Measurements from ENCODE around the gene DPM1. TPM values are rescaled to one million over a fixed set of nuclear protein-coding genes. Genes with fewer than 3 reads are reported as not detected.

DPM1 gene
- total and polyA plus RNA-seq, 8 donors, result 10.7 to 74.1 (median 50.3) TPM

DNA sequence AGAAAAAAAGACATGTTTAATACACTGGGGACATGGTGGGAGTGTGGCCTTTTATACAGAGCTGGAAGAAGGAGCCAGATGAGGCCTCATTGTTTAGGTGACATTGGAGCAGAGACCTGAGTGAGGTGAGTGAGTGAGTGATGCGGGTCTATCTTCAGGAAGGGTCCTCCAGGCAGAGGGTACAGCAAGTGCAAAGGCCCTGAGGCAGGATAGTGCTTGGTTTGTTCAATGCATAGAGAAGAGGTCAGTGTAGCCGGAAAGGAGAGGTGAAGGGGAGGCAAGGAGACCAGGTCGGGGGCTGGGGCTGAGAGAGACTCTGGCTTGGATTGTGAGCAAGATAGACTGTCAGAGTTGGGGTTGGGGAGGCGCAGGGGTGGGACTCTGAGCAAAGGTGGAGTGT is 41.0 kb upstream of the DPM1 start:
- no peak for DNase-seq
- TF ChIP-seq POLR2A (IDR thresholded peaks at IDR 0.05) (no peak), CTCF (IDR thresholded peaks at IDR 0.05) (no peak), EP300 (IDR thresholded peaks at IDR 0.05) (no peak), POLR2AphosphoS5 (IDR thresholded peaks at IDR 0.05) (no peak)
- H3K4me1 ChIP-seq, result no peaks in the 10 kb centered on the region
- no peaks in the 10 kb centered on the region for H3K36me3 ChIP-seq
- H3K27me3 ChIP-seq, result peaks cover 0 to 73% (median 14%) of the 10 kb centered on the region in 3 donors
- WGBS, 5 donors, result 84 to 91% (median 88%) methylated on average over 4 of the region's 4 CpGs
- H3K9me3 ChIP-seq, result no peaks in the 10 kb centered on the region
- intact Hi-C loops (cut with DNase I; ENCODE audit: low total_unique reads), result no loop called here
- no peak overlapping the region for H3K4me3 ChIP-seq
- H3K27ac ChIP-seq, result no peak overlapping the region

DNA sequence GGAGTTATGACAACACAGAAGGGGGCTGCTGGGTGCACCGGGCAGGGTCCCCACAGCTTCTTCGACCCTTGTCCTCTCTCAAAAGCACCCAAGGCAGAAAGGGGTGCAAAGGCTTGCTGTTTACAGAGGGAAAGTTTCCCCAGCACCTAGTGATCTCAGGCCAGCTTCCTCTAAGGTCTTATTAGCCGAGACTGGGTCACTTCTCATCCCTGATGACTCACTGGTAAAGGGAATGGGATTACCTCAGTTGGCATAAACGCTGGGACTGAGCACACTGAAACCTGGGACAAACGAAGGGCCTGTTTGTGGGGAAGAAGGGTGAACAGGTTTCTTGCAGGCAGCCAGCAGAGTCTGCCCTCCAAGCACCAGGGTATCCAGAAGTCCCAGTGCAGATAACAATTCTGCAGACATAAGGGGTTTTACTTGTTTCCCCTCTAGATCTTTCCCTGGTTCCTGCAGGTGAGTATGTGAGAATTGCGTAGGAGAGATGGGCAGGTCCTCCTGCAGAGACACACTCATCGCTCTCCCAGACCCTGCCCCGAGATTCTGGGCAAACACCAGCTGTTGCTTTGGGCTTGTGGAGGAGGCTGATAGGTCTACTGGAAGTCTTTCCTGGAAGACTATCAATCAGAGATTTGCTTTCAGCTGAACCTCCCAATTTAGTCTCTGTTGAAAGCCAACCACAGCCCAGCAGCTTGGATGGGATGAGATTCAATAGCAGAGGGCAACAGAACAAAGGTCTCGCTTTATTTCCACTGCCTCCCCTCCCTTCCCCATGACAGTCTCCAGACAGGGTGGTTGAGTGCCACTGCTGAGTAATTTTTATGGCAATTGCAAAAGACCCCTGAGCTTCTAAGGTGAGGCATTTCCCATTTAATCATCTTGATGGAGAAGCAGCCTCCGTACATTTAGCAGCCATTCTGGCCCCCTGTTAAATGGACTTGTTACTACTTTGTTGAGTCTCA is 38.9 kb upstream of the DPM1 start:
- Histone ChIP-seq H3K36me3 (no peaks in the 10 kb centered on the region), H3K27me3 (peaks cover 0 to 66% (median 14%) of the 10 kb centered on the region in 3 donors), H3K27ac (no peak overlapping the region), H3K4me3 (no peak overlapping the region), H3K4me1 (no peaks in the 10 kb centered on the region), H3K9me3 (no peaks in the 10 kb centered on the region)
- 43 to 50% (median 45%) methylated on average over 9 to 10 of the region's 10 CpGs for WGBS, 5 donors
- no peak for DNase-seq
- intact Hi-C loops (cut with DNase I; ENCODE audit: low total_unique reads), result no loop called here
- TF ChIP-seq POLR2AphosphoS5 (IDR thresholded peaks at IDR 0.05) (no peak), EP300 (IDR thresholded peaks at IDR 0.05) (no peak), CTCF (IDR thresholded peaks at IDR 0.05) (no peak), POLR2A (IDR thresholded peaks at IDR 0.05) (no peak)

DNA sequence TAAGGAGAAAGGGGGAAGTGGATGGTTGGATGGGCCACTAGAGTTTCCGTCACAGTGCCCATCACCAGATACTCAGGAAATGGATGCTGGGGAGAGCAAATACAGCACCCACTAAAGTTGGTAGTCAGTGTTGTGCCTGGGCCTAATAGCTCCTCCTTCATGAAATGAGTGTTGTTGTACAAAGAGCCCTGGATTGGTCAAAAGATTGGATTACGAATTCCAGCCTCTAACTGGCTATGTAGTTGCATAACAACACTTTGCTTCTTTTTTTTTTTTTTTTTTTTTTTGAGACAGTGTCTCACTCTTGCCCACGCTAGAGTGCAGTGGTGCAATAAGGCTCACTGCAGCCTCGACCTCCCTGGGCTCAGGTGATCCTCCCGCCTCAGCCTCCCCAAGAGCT is 37.2 kb upstream of the DPM1 start:
- intact Hi-C loops (cut with DNase I; ENCODE audit: low total_unique reads), result no loop called here
- Histone ChIP-seq H3K9me3 (no peaks in the 10 kb centered on the region), H3K4me3 (no peak overlapping the region), H3K27ac (no peak overlapping the region), H3K27me3 (peaks cover 0 to 52% (median 14%) of the 10 kb centered on the region in 3 donors), H3K4me1 (no peaks in the 10 kb centered on the region), H3K36me3 (no peaks in the 10 kb centered on the region)
- TF ChIP-seq POLR2A (IDR thresholded peaks at IDR 0.05) (no peak), EP300 (IDR thresholded peaks at IDR 0.05) (no peak), CTCF (IDR thresholded peaks at IDR 0.05) (no peak), POLR2AphosphoS5 (IDR thresholded peaks at IDR 0.05) (no peak)
- no peak for DNase-seq
- 76 to 88% (median 78%) methylated on average over 5 of the region's 5 CpGs for WGBS, 5 donors

- no peak overlapping the region for H3K4me3 ChIP-seq
- intact Hi-C loops (cut with DNase I; ENCODE audit: low total_unique reads), result no loop called here
These were observed 35.5 kb upstream of the DPM1 start for GRCh38 chr20:50993876-50994275.

More at GRCh38 chr20:50993876-50994275, 35.5 kb upstream of the DPM1 start:
- DNase-seq, result no peak
- peaks cover 0 to 42% (median 12%) of the 10 kb centered on the region in 3 donors for H3K27me3 ChIP-seq
- WGBS, 5 donors, result 71 to 92% (median 80%) methylated on average over 9 of the region's 9 CpGs
- no peaks in the 10 kb centered on the region for H3K9me3 ChIP-seq
- no peak for TF ChIP-seq CTCF (IDR thresholded peaks at IDR 0.05)
- no peak for TF ChIP-seq POLR2A (IDR thresholded peaks at IDR 0.05)
- no peak for TF ChIP-seq POLR2AphosphoS5 (IDR thresholded peaks at IDR 0.05)
- no peak for TF ChIP-seq EP300 (IDR thresholded peaks at IDR 0.05)
- H3K27ac ChIP-seq, result no peak overlapping the region
- H3K4me1 ChIP-seq, result no peaks in the 10 kb centered on the region
- H3K36me3 ChIP-seq, result no peaks in the 10 kb centered on the region
